Measurements from ENCODE around the gene TMEM150C. TPM values are rescaled to one million over a fixed set of nuclear protein-coding genes. Genes with fewer than 3 reads are reported as not detected.

The TMEM150C gene
- total RNA-seq, 1 donor from 2014 or later: 1.3 TPM

GRCh38 chr4:82601242-82602015 is 39.6 kb upstream of the TMEM150C start:
- Mint-ChIP-seq H3K4me3 (ENCODE audit: unreplicated experiment) (no peak overlapping the region), H3K36me3 (ENCODE audit: unreplicated experiment) (no peaks in the 10 kb centered on the region), H3K27me3 (ENCODE audit: unreplicated experiment) (peaks cover 7% of the 10 kb centered on the region), H3K4me1 (ENCODE audit: unreplicated experiment) (no peaks in the 10 kb centered on the region), H3K9me3 (ENCODE audit: unreplicated experiment) (no peaks in the 10 kb centered on the region), H3K27ac (ENCODE audit: unreplicated experiment) (no peak overlapping the region)
- no peak for TF ChIP-seq CTCF (IDR thresholded peaks at IDR 0.05)
- DNase-seq (ENCODE audit: extremely low spot score, unreplicated experiment): no peak

GRCh38 chr4:82599336-82599735 is 37.5 kb upstream of the TMEM150C start:
- DNase-seq (ENCODE audit: extremely low spot score, unreplicated experiment): no peak
- Mint-ChIP-seq H3K36me3 (ENCODE audit: unreplicated experiment) (no peaks in the 10 kb centered on the region), H3K4me1 (ENCODE audit: unreplicated experiment) (no peaks in the 10 kb centered on the region), H3K27me3 (ENCODE audit: unreplicated experiment) (peaks cover 12% of the 10 kb centered on the region), H3K9me3 (ENCODE audit: unreplicated experiment) (no peaks in the 10 kb centered on the region), H3K4me3 (ENCODE audit: unreplicated experiment) (no peak overlapping the region), H3K27ac (ENCODE audit: unreplicated experiment) (no peak overlapping the region)
- no peak for TF ChIP-seq CTCF (IDR thresholded peaks at IDR 0.05)

- Mint-ChIP-seq H3K27me3 (ENCODE audit: unreplicated experiment) (peaks cover 47% of the 10 kb centered on the region), H3K27ac (ENCODE audit: unreplicated experiment) (no peak overlapping the region), H3K9me3 (ENCODE audit: unreplicated experiment) (no peaks in the 10 kb centered on the region), H3K4me3 (ENCODE audit: unreplicated experiment) (no peak overlapping the region), H3K36me3 (ENCODE audit: unreplicated experiment) (no peaks in the 10 kb centered on the region), H3K4me1 (ENCODE audit: unreplicated experiment) (no peaks in the 10 kb centered on the region)
- TF ChIP-seq CTCF (IDR thresholded peaks at IDR 0.05): no peak
- DNase-seq (ENCODE audit: extremely low spot score, unreplicated experiment): no peak
Measured at GRCh38 chr4:82594456-82594855, 32.7 kb upstream of the TMEM150C start.

GRCh38 chr4:82593411-82593810 is 31.6 kb upstream of the TMEM150C start:
- Mint-ChIP-seq H3K27ac (ENCODE audit: unreplicated experiment) (no peak overlapping the region), H3K27me3 (ENCODE audit: unreplicated experiment) (peaks cover 47% of the 10 kb centered on the region), H3K36me3 (ENCODE audit: unreplicated experiment) (no peaks in the 10 kb centered on the region), H3K4me1 (ENCODE audit: unreplicated experiment) (peaks cover 4% of the 10 kb centered on the region), H3K9me3 (ENCODE audit: unreplicated experiment) (no peaks in the 10 kb centered on the region), H3K4me3 (ENCODE audit: unreplicated experiment) (no peak overlapping the region)
- TF ChIP-seq CTCF (IDR thresholded peaks at IDR 0.05): no peak
- no peak for DNase-seq (ENCODE audit: extremely low spot score, unreplicated experiment)

- no peak for TF ChIP-seq CTCF (IDR thresholded peaks at IDR 0.05)
- H3K4me3 Mint-ChIP-seq (ENCODE audit: unreplicated experiment): no peak overlapping the region
Measured at GRCh38 chr4:82592639-82593038, 30.9 kb upstream of the TMEM150C start.

More at GRCh38 chr4:82592639-82593038, 30.9 kb upstream of the TMEM150C start:
- H3K4me1 Mint-ChIP-seq (ENCODE audit: unreplicated experiment): peaks cover 4% of the 10 kb centered on the region
- DNase-seq (ENCODE audit: extremely low spot score, unreplicated experiment): no peak
- H3K27ac Mint-ChIP-seq (ENCODE audit: unreplicated experiment): no peak overlapping the region
- H3K27me3 Mint-ChIP-seq (ENCODE audit: unreplicated experiment): peaks cover 47% of the 10 kb centered on the region
- no peaks in the 10 kb centered on the region for H3K9me3 Mint-ChIP-seq (ENCODE audit: unreplicated experiment)
- H3K36me3 Mint-ChIP-seq (ENCODE audit: unreplicated experiment): no peaks in the 10 kb centered on the region
